HG03159 (cell line): Measurements from ENCODE around the gene GOLGA6L2.
"Not testable (repeated sequence)": the region's sequence is repeated elsewhere in the genome, so short reads cannot be mapped to it uniquely, and the experiment has no call there.

Experiments
- ATAC-seq: cut with Tn5 transposase; IDR thresholded peaks from one replicate; pipeline ENCODE4 v1.9.1; 2021; ENCODE audit warnings: mild to moderate bottlenecking, moderate library complexity; ENCODE audit not compliant: unreplicated experiment

The GOLGA6L2 gene

DNA sequence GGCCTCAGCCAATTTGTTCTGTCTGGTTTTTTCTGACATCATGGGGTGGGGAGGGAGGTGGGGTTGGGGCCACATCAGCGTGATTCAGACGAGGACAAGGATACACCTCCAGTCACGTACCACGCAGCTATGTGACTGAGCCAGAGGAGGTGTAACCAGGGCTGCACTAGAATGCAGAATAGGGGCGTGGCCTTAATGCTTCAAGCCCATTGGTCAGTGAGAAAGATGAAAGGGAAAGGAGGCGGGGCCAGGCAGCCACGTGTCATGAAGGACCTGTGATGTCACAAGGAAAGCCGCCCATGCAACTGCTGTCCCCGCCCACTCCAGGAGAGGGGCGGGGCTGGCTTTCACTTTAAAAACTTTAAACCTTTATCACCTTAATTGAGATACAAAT lies at the start of gene GOLGA6L2:
TSS of gene GOLGA6L2 (minus strand) at position 137 of the 394 bp plus-strand sequence. CDS start at position 75, 62 bp downstream.
- no peak for ATAC-seq

GRCh38 chr15:23484870-23485269 lies 37.8 kb upstream of the GOLGA6L2 start:
- no peak for ATAC-seq

- no peak for ATAC-seq
Measured at GRCh38 chr15:23483821-23484299, 36.8 kb upstream of the GOLGA6L2 start.

DNA sequence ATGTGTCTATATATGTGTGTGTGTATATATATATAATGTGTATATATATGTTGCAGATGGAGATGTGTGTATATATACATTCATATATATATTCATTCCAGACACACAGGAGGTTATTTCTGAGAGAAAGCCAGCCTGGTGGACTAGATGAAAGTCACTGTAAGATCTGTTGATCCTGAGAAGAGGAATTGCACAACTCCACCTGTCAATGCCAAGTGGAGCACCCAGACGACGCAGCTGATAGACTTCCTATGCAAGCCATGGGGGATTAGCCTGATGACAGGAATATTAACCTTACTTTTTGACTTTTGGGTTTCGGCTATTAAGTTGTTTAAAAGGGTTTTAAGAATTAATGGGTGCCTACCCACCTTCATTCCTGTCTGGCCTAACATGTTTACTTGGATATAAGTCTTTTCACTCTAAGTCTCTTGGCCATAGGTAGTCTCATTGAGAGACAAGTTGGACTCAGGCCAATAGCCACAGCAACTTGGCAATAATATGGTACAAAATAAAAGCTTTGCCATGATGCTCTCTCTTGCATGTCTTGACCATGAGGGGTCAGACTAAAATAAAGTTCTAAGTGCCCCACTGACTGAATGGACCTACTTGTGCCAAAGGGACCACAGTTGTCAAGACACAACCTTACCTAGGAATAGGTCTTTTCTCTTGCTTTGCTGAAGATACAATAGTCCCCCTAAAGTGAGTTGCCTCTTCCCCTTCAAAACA lies 35.9 kb upstream of the GOLGA6L2 start:
- ATAC-seq, result no peak

DNA sequence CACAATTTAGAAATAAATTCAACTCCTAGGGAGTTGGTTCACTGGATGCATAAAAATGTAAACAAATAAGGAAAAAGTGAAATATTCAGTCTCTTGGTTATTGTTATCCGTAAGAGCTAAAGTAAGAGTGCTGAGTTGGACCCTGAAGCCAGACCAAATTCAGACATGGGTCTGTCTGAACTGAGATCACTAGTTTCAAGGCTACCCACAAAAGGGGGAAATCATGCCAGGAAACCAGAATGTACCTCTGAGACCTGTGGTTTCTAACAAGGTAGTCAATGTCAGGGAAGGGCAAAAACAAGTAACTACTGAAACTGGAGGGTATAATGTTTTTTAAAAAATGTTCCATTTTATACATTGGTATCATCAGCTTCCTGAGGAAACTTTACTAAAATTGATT lies 35.2 kb upstream of the GOLGA6L2 start:
- no peak for ATAC-seq

DNA sequence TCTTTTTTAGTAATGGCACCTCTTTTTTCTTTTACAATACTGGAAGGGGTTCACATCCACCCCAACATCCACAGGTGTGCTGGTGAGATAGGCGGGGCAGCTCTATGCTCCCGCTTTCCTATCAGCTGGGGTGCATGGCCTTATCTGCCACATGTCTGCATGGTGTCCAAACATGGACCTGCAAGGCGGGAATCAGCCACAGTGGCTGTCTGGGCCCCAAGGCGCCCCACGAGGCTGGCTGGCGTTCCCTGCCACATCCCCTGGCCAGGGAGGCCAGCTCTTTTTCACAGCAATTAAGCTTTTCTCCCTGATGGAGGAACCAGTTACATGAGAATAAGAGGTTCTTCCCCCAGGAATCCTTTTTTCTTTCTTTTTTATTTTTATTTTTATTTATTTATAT lies 30.9 kb upstream of the GOLGA6L2 start:
- no peak for ATAC-seq

DNA sequence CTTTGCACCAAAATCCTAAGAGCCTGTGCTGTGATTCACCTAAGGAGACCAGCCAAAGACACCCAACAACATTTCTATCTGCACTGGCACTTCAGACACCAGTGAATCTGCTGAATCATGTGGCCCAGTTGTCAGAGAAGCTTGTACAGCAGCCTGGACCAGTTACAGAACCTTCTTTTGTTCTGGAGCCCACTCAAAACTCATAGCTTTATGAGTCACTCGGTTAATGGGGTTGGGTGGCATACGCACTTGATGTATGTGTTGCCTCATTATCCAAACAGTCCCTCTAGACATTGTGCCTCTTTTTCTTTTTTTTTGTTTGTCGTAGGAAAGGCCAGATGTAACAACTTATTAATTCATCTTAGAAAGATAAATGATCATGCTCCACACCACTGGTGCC lies 25.6 kb upstream of the GOLGA6L2 start:
- ATAC-seq, result no peak

- no peak for ATAC-seq
Measured at GRCh38 chr15:23472033-23472432, 25.0 kb upstream of the GOLGA6L2 start.

GRCh38 chr15:23467110-23467600 lies 20.1 kb upstream of the GOLGA6L2 start:
- ATAC-seq, result no peak

- no peak for ATAC-seq
Measured at GRCh38 chr15:23457890-23458289, 10.8 kb upstream of the GOLGA6L2 start.

DNA sequence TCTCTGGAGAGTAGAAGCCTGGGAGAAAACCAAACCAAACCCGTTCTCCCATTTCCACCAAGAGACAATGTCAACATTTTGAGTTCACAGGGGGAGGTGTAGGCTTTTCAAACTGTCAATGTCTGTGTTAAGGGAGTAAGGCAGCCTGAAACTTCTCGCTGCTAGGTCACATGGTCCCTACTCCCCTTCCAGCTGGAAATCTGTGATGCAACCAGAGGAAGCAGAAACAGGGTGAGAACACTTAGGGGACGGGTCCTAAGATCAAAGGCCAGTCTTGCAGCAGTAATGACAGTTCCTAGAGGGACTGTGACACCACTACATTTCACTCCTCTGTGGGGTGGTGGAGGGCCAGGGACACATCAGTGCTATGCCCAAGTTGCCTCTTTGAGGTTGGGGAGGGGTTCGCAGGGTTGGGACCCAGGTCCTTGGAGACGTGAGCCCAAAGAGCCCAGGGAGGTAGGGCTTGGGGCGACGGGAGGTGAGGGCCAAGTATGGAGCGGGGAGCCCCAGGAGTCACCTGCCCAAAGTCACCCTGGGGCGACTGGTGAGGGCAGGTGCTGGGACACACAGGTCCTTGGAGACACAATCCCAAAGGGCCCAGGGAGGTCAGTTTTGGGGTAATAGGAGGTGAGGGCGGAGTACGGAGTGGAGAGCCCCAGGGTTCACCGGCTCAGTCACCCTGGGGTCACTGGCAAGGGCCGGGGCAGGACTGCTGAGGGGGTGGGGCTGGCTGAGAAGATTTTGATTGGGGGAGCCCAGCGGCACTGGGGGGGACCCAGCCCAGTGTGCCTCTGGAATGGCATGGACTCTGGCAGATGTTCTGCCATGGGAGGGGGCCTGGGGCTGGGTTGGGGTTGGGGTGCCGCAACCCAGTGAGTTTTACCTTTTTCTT lies 582 bp downstream of the GOLGA6L2 start:
- ATAC-seq, result no peak

DNA sequence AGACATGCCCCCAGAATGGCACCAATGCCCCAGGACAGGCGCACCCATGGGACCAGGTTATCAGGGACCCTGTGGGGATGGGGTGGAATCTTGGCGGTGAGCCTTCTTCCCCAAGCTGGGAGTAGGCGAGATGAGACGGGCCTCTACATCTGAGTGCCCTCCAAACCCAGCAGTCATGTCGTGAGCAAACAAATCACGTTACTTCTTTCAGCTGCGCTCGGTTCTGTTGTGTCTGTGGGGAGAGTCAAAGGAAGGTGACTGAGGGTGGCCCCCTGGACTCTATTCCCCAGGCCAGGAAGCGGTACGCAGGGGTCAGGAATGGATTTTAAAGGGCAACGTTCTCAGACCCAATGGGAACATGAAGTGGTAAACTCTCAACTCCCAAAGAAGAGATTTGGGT lies 2.8 kb downstream of the GOLGA6L2 start:
- no peak for ATAC-seq

DNA sequence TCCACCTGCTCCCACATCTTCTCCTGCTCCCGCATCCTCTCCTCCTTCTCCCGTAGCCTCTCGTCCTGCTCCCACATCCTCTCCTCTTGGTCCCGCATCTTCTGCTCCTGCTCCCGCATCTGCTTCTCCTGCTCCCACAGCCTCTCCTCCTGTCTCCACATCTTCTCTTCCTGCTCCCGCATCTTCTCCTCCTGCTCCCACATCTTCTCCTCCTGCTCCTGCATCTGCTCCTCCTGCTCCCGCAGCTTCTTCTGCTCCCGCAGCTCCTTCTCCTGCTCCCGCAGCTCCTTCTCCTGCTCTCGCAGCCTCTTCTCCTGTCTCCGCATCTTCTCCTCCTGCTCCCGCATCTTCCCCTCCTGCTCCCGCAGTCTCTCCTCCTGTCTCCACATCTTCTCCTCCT lies 5.8 kb downstream of the GOLGA6L2 start:
- ATAC-seq, result no peak

GRCh38 chr15:23440596-23440995 lies 6.4 kb downstream of the GOLGA6L2 start:
- ATAC-seq, result no peak

- no peak for ATAC-seq
Measured at GRCh38 chr15:23439513-23439912, 7.5 kb downstream of the GOLGA6L2 start.

- ATAC-seq, result no peak
Measured at GRCh38 chr15:23438816-23439466, 8.1 kb downstream of the GOLGA6L2 start.

GRCh38 chr15:23437673-23438072 lies 9.4 kb downstream of the GOLGA6L2 start:
- ATAC-seq, result no peak

GRCh38 chr15:23437146-23437545 lies 9.9 kb downstream of the GOLGA6L2 start:
- ATAC-seq, result no peak

DNA sequence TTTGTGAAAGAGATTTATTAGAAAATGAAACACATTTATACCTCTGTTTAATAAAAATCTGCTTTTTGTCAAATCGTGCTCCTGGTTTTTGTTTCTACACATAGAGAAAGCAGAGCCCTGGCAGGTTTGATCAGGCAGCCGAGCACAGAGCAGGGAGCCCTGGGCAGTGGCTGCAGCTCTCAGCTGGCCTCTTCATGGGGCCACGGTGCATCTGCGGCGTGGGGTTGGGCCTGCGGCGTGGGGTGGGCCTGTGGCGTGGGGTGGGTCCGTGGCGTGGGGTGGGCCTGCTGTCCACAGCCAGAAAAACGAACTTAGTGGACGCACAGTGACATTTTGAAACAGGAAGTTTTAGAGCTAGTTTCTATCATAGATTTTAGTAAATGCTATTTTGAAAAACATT lies 10.6 kb downstream of the GOLGA6L2 start:
- no peak for ATAC-seq

DNA sequence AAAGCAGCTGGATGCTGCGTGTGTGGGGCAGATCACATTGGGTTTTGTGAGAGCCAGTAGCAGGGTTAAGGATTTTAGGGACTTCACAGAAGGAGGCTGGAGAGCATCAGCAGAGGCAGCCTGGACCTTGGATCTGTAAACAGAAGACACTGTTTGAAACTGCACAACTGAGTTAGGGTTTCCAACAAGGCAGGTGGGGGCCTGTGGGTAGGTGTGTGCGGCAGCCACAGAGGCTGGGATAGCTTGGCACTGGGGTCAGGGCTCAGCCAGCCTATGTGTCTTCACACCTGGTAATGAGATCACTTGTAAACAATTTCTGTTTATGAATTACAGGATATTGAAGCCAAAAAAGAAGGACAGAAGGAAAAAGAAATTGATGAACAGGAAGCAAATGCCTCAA lies 12.3 kb downstream of the GOLGA6L2 start:
- ATAC-seq, result not testable (repeated sequence)

GRCh38 chr15:23425327-23425726 lies 21.7 kb downstream of the GOLGA6L2 start:
- not testable (repeated sequence) for ATAC-seq
